Measurements from ENCODE around the gene NLRP1. TPM values are rescaled to one million over a fixed set of nuclear protein-coding genes. Genes with fewer than 3 reads are reported as not detected.

Gene NLRP1
- total RNA-seq, 2 experiments from 2014 or later, result 39.9 to 45.0 TPM

- Mint-ChIP-seq H3K36me3 (no peaks in the 10 kb centered on the region), H3K27me3 (no peaks in the 10 kb centered on the region), H3K4me3 (peak overlapping the region; percentile 89), H3K27ac (no peak overlapping the region), H3K4me1 (ENCODE audit: low read depth) (peaks cover 12% of the 10 kb centered on the region), H3K9me3 (no peaks in the 10 kb centered on the region)
- intact Hi-C loops (cut with micrococcal nuclease), result loop anchor here (2.0 kb wide), 1 partner anchor 26 kb away; no protein-coding TSS in a partner anchor
- ChIA-PET CTCF (interaction anchor here (0.5 to 1.0 kb wide), 3 partner anchors 10 to 66 kb away, joined by 3 to 4 read pairs (median 3); no protein-coding TSS in a partner anchor), POLR2A (interaction anchor here (0.6 to 2.4 kb wide), 2 partner anchors 15 to 103 kb away, joined by 3 to 17 read pairs; partner anchors contain the start of genes DERL2 and MIS12)
- DNase-seq, result peak; percentile 83
These were observed 83.5 kb downstream of the NLRP1 start for GRCh38 chr17:5500589-5501391.

- no peaks in the 10 kb centered on the region for H3K27me3 Mint-ChIP-seq
- H3K4me3 Mint-ChIP-seq, result peak overlapping the region; percentile 89
- ChIA-PET POLR2A (interaction anchor here (0.5 to 2.4 kb wide), 2 partner anchors 14 to 1640 kb away, joined by 3 to 17 read pairs; partner anchors contain the start of genes DERL2 and MIS12), CTCF (interaction anchor here (1.0 to 1.3 kb wide), 2 partner anchors 8 to 10 kb away, joined by 3 read pairs; no protein-coding TSS in a partner anchor)
- H3K36me3 Mint-ChIP-seq, result no peaks in the 10 kb centered on the region
- peaks cover 12% of the 10 kb centered on the region for H3K4me1 Mint-ChIP-seq (ENCODE audit: low read depth)
- H3K27ac Mint-ChIP-seq, result no peak overlapping the region
- intact Hi-C loops (cut with micrococcal nuclease), result loop anchor here (2.0 kb wide), 1 partner anchor 27 kb away; no protein-coding TSS in a partner anchor
- no peaks in the 10 kb centered on the region for H3K9me3 Mint-ChIP-seq
- DNase-seq, result no peak
These were observed 84.1 kb downstream of the NLRP1 start for GRCh38 chr17:5500247-5500588.

GRCh38 chr17:5499476-5500231 is 84.7 kb downstream of the NLRP1 start:
- H3K27me3 Mint-ChIP-seq, result no peaks in the 10 kb centered on the region
- ChIA-PET CTCF (interaction anchor here (1.0 to 1.3 kb wide), 2 partner anchors 8 to 9 kb away, joined by 3 read pairs; no protein-coding TSS in a partner anchor), POLR2A (interaction anchor here (0.5 to 2.4 kb wide), 3 partner anchors 12 to 1640 kb away, joined by 3 to 17 read pairs (median 3); partner anchors contain the start of genes DERL2 and MIS12)
- H3K4me1 Mint-ChIP-seq (ENCODE audit: low read depth), result peaks cover 12% of the 10 kb centered on the region
- intact Hi-C loops (cut with micrococcal nuclease), result loop anchor here (2.0 kb wide), 1 partner anchor 27 kb away; no protein-coding TSS in a partner anchor
- peak overlapping the region; percentile 89 for H3K4me3 Mint-ChIP-seq
- no peaks in the 10 kb centered on the region for H3K36me3 Mint-ChIP-seq
- DNase-seq, result peak; percentile 14
- no peak overlapping the region for H3K27ac Mint-ChIP-seq
- H3K9me3 Mint-ChIP-seq, result no peaks in the 10 kb centered on the region

DNA sequence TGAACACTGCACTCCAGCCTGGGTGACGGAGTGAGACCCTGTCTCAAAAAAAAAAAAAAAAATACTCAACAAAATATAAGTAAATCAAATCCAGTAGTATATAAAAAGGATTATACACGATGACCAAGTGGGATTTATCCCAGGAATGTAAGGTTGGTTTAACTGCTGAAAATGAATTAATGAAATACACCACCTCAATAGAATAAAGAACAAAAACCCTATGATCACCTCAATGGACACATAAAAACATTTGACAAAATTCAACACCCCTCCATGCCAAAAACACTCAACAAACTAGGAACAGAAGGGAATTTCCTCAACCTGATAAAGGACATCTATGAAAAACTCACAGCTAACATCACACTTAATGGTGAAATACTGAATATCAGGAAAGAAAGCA is 91.3 kb downstream of the NLRP1 start:
- Mint-ChIP-seq H3K36me3 (peaks cover 22% of the 10 kb centered on the region), H3K9me3 (peaks cover 4% of the 10 kb centered on the region), H3K4me3 (no peak overlapping the region), H3K27me3 (no peaks in the 10 kb centered on the region), H3K27ac (no peak overlapping the region), H3K4me1 (ENCODE audit: low read depth) (peaks cover 13% of the 10 kb centered on the region)
- ChIA-PET POLR2A (no interaction called here), CTCF (no interaction called here)
- intact Hi-C loops (cut with micrococcal nuclease), result no loop called here
- no peak for DNase-seq

- Mint-ChIP-seq H3K4me3 (no peak overlapping the region), H3K27ac (no peak overlapping the region), H3K36me3 (peaks cover 30% of the 10 kb centered on the region), H3K27me3 (no peaks in the 10 kb centered on the region), H3K4me1 (ENCODE audit: low read depth) (peaks cover 42% of the 10 kb centered on the region), H3K9me3 (peaks cover 4% of the 10 kb centered on the region)
- CTCF ChIA-PET, result no interaction called here
- POLR2A ChIA-PET, result interaction anchor here (0.9 kb wide), 1 partner anchor 38 kb away, joined by 3 read pairs; no protein-coding TSS in a partner anchor
- no peak for DNase-seq
- intact Hi-C loops (cut with micrococcal nuclease), result loop anchor here (5.0 kb wide), 2 partner anchors 51 to 541 kb away; partner anchors contain the start of genes C1QBP and PFN1
These were observed 95.6 kb downstream of the NLRP1 start for GRCh38 chr17:5488752-5489151.

DNA sequence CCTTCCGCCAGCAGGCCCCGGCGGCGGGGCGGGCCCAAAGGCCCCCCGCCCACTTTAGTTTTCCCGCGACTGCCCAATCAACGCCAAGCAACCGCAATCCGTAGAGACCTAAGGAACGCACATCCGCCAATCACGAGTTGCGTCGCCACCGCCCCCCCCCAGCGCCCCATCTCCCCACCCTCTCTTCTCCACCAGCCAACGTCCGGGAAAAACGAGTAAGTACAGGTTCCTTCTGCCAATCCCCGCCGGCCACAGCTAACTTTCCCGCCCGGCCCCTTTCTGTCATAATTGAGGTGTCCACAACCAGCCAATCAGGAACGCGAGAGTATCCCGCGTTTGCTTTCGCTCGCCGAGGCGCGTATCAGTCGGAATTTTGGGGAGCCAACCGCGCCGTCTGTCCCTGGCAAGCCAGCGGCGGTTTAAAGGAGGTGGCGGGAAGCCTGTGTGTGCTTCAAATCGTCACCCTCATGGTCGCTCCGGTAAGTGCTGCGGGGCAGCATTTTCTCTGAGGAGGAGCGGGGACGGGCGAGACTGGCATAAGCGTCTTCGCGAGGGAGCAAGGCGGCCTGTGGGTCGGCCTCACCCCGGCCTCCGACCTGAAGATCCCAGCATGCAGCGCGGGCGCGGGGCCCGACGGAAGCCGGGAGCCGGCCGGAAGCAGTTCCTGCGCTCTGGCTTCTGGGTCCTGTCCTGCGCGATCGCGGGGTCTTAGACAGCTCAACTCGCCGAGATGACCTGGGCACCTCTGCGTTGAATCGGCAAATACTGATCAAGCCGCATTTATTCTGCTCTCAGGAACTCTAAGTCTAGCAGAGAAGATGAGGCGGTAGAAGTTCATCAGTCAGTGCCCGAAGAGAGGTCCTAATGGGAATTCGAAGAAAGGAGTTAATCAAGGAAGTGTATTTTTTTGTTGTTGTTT is 97.8 kb downstream of the NLRP1 start, which contains the start of gene MIS12:
MIS12 (plus strand) TSS at position 361 of the 919 bp plus-strand sequence. CDS start 2,297 bp downstream, outside the sequence.
- Mint-ChIP-seq H3K4me3 (peak within 1 kb of the TSS; percentile 88), H3K9me3 (no peaks in the 10 kb centered on the region), H3K4me1 (ENCODE audit: low read depth) (peaks cover 54% of the 10 kb centered on the region), H3K27me3 (no peaks in the 10 kb centered on the region), H3K36me3 (peaks cover 46% of the 10 kb centered on the region), H3K27ac (peak within 1 kb of the TSS; percentile 98)
- peak; percentile 99 for DNase-seq
- intact Hi-C loops (cut with micrococcal nuclease), result loop anchor here (1.0 to 5.0 kb wide), 7 partner anchors 17 to 1154 kb away; partner anchors contain the start of genes C1QBP, KIAA0753, NLRP1 and NUP88
- POLR2A ChIA-PET, result interaction anchor here (0.7 to 2.3 kb wide), 11 partner anchors 14 to 205 kb away, joined by 3 to 29 read pairs (median 6); partner anchors contain the start of genes C1QBP, DHX33, NUP88 and RPAIN
- CTCF ChIA-PET, result interaction anchor here (0.6 to 2.8 kb wide), 5 partner anchors 15 to 750 kb away, joined by 3 to 13 read pairs (median 4); partner anchors contain the start of genes C1QBP, DHX33 and ZNF594

- H3K27ac Mint-ChIP-seq, result peak within 1 kb of the TSS; percentile 98
- H3K36me3 Mint-ChIP-seq, result peaks cover 46% of the 10 kb centered on the region
- intact Hi-C loops (cut with micrococcal nuclease), result loop anchor here (1.0 to 5.0 kb wide), 7 partner anchors 16 to 1155 kb away; partner anchors contain the start of genes C1QBP, KIAA0753, NLRP1 and NUP88
- peaks cover 54% of the 10 kb centered on the region for H3K4me1 Mint-ChIP-seq (ENCODE audit: low read depth)
- ChIA-PET POLR2A (interaction anchor here (0.7 to 2.3 kb wide), 10 partner anchors 14 to 204 kb away, joined by 3 to 29 read pairs (median 6); partner anchors contain the start of genes C1QBP, DHX33, NUP88 and RPAIN), CTCF (interaction anchor here (1.4 to 2.8 kb wide), 4 partner anchors 14 to 294 kb away, joined by 4 to 13 read pairs (median 5); partner anchors contain the start of genes C1QBP, DHX33 and ZNF594)
- H3K9me3 Mint-ChIP-seq, result no peaks in the 10 kb centered on the region
- no peak for DNase-seq
- peak within 1 kb of the TSS; percentile 88 for H3K4me3 Mint-ChIP-seq
- no peaks in the 10 kb centered on the region for H3K27me3 Mint-ChIP-seq
These were observed 98.8 kb downstream of the NLRP1 start, which contains the start of gene DERL2 for GRCh38 chr17:5485270-5486205. Gene DERL2, minus strand, starts transcription at chr17:5486178. Its CDS starts 17 bp downstream, at chr17:5486161.

GRCh38 chr17:5481451-5481850 is 102.9 kb downstream of the NLRP1 start:
- peaks cover 51% of the 10 kb centered on the region for H3K36me3 Mint-ChIP-seq
- intact Hi-C loops (cut with micrococcal nuclease), result no loop called here

GRCh38 chr17:5480962-5481361 is 103.3 kb downstream of the NLRP1 start:
- CTCF ChIA-PET, result interaction anchor here (2.1 kb wide), 1 partner anchor 42 kb away, joined by 8 read pairs; the partner anchor contains the start of gene C1QBP
- Mint-ChIP-seq H3K9me3 (no peaks in the 10 kb centered on the region), H3K27ac (peak overlapping the region; percentile 9), H3K4me3 (no peak overlapping the region), H3K36me3 (peaks cover 51% of the 10 kb centered on the region), H3K27me3 (no peaks in the 10 kb centered on the region), H3K4me1 (ENCODE audit: low read depth) (peaks cover 30% of the 10 kb centered on the region)
- DNase-seq, result no peak
- POLR2A ChIA-PET, result no interaction called here
- intact Hi-C loops (cut with micrococcal nuclease), result no loop called here

More at GRCh38 chr17:5481451-5481850, 102.9 kb downstream of the NLRP1 start:
- Mint-ChIP-seq H3K4me3 (no peak overlapping the region), H3K9me3 (no peaks in the 10 kb centered on the region), H3K27ac (no peak overlapping the region), H3K4me1 (ENCODE audit: low read depth) (peaks cover 30% of the 10 kb centered on the region), H3K27me3 (no peaks in the 10 kb centered on the region)
- ChIA-PET POLR2A (no interaction called here), CTCF (interaction anchor here (2.1 kb wide), 1 partner anchor 43 kb away, joined by 8 read pairs; the partner anchor contains the start of gene C1QBP)
- DNase-seq, result no peak

DNA sequence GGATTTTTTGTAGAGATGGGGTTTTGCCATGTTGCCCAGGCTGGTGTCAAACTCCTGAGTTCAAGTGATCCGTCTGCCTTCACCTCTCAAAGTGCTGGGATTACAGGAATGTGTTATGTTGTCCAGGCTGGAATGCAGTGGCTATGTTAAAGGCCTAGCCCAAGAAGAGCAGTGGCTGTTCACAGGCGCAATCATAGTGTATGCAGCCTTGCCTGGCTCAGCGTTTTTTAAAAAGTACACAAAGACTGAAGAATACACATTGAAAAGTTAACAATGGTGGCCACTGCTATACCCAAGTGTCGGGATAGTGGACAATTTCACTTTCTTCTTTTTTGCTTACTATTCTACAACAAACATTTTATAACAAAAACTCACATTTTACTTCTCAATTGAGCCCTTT is 105.3 kb downstream of the NLRP1 start:
- CTCF ChIA-PET, result no interaction called here
- Mint-ChIP-seq H3K27ac (no peak overlapping the region), H3K36me3 (peaks cover 59% of the 10 kb centered on the region), H3K9me3 (no peaks in the 10 kb centered on the region), H3K4me1 (ENCODE audit: low read depth) (peaks cover 14% of the 10 kb centered on the region), H3K4me3 (no peak overlapping the region), H3K27me3 (no peaks in the 10 kb centered on the region)
- no peak for DNase-seq
- intact Hi-C loops (cut with micrococcal nuclease), result no loop called here
- POLR2A ChIA-PET, result no interaction called here

Data from activated CD4-positive, alpha-beta memory T cell treated with anti-CD3 and anti-CD28 coated beads for 36 hours (primary cell).